Glutamatergic neuron (in vitro differentiated cells): ENCODE measurements around the gene MICAL3. TPM values are rescaled to one million over a fixed set of nuclear protein-coding genes. Genes with fewer than 3 reads are reported as not detected.
A peak's percentile ranks its signal among the peaks of the same experiment; 100 is the strongest.

ENCODE experiments used
- DNase-seq: peaks from one replicate; pipeline ENCODE4 v3.0.0; 2022
- H3K27ac Mint-ChIP-seq: one replicate; pipeline ENCODE4 v1.8.0; 2020; ENCODE audit warnings: mild to moderate bottlenecking, mixed read lengths, inconsistent platforms; ENCODE audit not compliant: unreplicated experiment
- H3K27me3 Mint-ChIP-seq: one replicate; pipeline ENCODE4 v1.8.0; 2020; ENCODE audit warnings: mild to moderate bottlenecking, moderate library complexity, mixed read lengths, inconsistent platforms; ENCODE audit not compliant: unreplicated experiment
- H3K36me3 Mint-ChIP-seq: one replicate; pipeline ENCODE4 v1.8.0; 2020; ENCODE audit warnings: mild to moderate bottlenecking, mixed read lengths, inconsistent platforms; ENCODE audit not compliant: unreplicated experiment
- H3K4me1 Mint-ChIP-seq: one replicate; pipeline ENCODE4 v1.8.0; 2020; ENCODE audit warnings: mild to moderate bottlenecking, low read depth, mixed read lengths, inconsistent platforms; ENCODE audit not compliant: unreplicated experiment
- H3K4me3 Mint-ChIP-seq: one replicate; pipeline ENCODE4 v1.8.0; 2020; ENCODE audit warnings: mild to moderate bottlenecking, mixed read lengths, inconsistent platforms; ENCODE audit not compliant: unreplicated experiment
- H3K9me3 Mint-ChIP-seq: one replicate; pipeline ENCODE4 v1.8.0; 2020; ENCODE audit warnings: mild to moderate bottlenecking, moderate library complexity, mixed read lengths, inconsistent platforms; ENCODE audit not compliant: unreplicated experiment
- total RNA-seq: library from RNA; stranded (reverse); fragmentation: NEBNext Ultra II Directional; extraction: Animal tissue kit (Norgen Biotek cat#: 25700); gene quantifications from one replicate; pipeline ENCODE4 v1.2.1, GENCODE V29; 2021; ENCODE audit not compliant: unreplicated experiment
- TF ChIP-seq, protein P1 (sequence below): fragments of 200-600 bp; sonication (generic); IDR thresholded peaks from one replicate; pipeline ENCODE4 v1.5.0; 2021; ENCODE audit not compliant: partially characterized antibody, unreplicated experiment

The MICAL3 gene
- total RNA-seq, 1 donor from 2014 or later: 132 TPM

DNA sequence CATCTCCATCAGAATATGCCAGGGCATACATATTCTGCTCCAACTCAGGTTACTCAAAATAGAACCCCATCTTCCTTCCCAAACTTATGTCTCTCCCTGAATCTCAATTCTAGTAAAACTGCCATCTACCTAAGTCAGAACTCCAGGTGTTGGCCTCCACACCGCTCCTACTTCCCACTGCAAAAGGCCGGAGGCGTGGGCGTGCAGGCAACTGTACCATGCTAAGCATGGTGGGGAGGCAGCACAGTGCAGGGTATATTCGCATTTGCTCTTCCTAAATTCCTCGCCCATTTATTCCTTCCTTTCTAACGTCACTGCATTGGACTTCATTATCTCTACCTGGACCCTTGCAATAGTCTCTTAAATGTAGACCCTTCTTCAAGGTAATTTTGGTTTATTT lies 97.8 kb downstream of the MICAL3 start:
- DNase-seq: no peak
- no peak overlapping the region for H3K27ac Mint-ChIP-seq
- peaks cover 4% of the 10 kb centered on the region for H3K27me3 Mint-ChIP-seq
- TF ChIP-seq, protein P1, sequence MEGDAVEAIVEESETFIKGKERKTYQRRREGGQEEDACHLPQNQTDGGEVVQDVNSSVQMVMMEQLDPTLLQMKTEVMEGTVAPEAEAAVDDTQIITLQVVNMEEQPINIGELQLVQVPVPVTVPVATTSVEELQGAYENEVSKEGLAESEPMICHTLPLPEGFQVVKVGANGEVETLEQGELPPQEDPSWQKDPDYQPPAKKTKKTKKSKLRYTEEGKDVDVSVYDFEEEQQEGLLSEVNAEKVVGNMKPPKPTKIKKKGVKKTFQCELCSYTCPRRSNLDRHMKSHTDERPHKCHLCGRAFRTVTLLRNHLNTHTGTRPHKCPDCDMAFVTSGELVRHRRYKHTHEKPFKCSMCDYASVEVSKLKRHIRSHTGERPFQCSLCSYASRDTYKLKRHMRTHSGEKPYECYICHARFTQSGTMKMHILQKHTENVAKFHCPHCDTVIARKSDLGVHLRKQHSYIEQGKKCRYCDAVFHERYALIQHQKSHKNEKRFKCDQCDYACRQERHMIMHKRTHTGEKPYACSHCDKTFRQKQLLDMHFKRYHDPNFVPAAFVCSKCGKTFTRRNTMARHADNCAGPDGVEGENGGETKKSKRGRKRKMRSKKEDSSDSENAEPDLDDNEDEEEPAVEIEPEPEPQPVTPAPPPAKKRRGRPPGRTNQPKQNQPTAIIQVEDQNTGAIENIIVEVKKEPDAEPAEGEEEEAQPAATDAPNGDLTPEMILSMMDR: no peak
- H3K4me3 Mint-ChIP-seq: no peak overlapping the region
- peaks cover 4% of the 10 kb centered on the region for H3K36me3 Mint-ChIP-seq
- H3K4me1 Mint-ChIP-seq: peaks cover 23% of the 10 kb centered on the region
- peaks cover 7% of the 10 kb centered on the region for H3K9me3 Mint-ChIP-seq

DNA sequence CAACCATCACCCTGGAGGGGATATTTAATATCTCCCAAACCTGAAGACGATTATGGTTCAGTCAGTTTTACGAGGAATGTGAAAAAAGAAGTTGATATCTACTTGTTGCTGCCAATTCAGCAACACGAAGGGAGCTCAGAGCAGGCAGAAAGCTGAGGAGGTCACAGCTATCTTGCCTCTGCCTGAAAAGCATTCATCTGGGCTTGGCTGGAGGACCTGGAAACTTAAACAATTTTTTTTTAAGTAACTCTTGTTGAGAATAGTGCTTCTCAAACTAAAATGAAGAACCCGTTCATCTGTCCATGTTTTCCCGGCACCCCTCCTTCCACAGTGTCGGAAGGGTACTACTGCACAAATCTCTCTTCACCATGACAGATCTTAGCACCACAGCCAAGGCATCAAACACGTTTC lies 98.9 kb downstream of the MICAL3 start:
- TF ChIP-seq, protein P1: no peak
- no peak overlapping the region for H3K4me3 Mint-ChIP-seq

DNA sequence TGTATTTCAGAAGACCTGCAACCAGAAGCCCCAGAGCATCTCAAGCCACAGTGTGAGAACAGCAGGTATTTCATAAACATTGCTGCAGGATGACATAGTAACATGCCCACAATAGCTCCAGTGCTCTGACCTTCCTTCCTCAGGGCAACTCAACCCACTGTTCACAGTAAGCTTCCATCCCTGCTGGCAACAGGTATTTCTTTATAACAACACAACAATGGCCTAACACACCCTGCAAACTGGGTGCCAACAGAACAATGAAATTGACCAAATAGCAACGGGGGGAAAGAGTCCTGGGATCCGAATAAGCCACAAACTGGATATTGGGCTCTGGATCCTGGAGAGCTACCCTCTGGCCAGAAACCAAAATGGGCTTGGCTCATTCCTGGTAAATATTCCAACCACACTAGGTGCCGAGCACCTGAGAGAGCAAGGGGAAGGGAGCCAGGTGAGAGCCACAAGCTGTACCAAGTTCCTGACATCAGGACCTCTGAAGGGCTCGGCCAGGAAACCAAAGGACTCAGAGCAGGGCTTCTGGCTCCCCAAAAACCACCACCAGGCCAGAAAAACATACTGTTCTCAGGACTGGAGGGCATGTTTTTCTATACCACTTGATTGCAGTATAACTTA lies 99.5 kb downstream of the MICAL3 start:
- Mint-ChIP-seq H3K4me3 (no peak overlapping the region), H3K27me3 (peaks cover 4% of the 10 kb centered on the region), H3K27ac (no peak overlapping the region), H3K36me3 (peaks cover 4% of the 10 kb centered on the region), H3K4me1 (peaks cover 36% of the 10 kb centered on the region), H3K9me3 (peaks cover 7% of the 10 kb centered on the region)
- no peak for DNase-seq
- TF ChIP-seq, protein P1: no peak

More for the DNA sequence above, 98.9 kb downstream of the MICAL3 start:
- Mint-ChIP-seq H3K4me1 (peaks cover 32% of the 10 kb centered on the region), H3K27ac (no peak overlapping the region), H3K36me3 (peaks cover 4% of the 10 kb centered on the region), H3K27me3 (peaks cover 4% of the 10 kb centered on the region), H3K9me3 (peaks cover 7% of the 10 kb centered on the region)
- DNase-seq: no peak

DNA sequence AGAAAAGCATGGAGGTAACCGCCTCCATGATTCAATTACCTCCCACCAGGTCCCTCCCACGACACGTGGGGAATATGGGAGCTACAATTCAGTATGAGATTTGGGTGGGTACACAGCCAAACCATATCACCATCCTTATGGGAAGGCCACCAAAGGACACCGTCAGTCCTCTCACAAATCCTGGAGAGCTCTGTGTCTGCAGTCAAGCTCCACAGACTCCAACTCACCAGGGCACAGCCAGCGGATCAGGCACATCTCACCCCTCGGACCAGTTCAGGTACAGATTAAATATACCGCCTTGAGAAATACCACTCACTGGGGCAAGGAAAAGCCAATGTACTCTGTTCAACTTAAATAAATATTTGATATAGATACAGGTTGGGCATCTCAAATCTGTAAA lies 100.3 kb downstream of the MICAL3 start:
- H3K9me3 Mint-ChIP-seq: peaks cover 7% of the 10 kb centered on the region
- no peak overlapping the region for H3K27ac Mint-ChIP-seq
- H3K4me3 Mint-ChIP-seq: peak overlapping the region; percentile 17
- peaks cover 4% of the 10 kb centered on the region for H3K36me3 Mint-ChIP-seq
- no peak for DNase-seq
- H3K4me1 Mint-ChIP-seq: peaks cover 44% of the 10 kb centered on the region
- TF ChIP-seq, protein P1: no peak
- H3K27me3 Mint-ChIP-seq: peaks cover 4% of the 10 kb centered on the region
